CD8-positive, alpha-beta memory T cell (primary cell): ENCODE measurements around the gene SFXN2. TPM values are rescaled to one million over a fixed set of nuclear protein-coding genes. Genes with fewer than 3 reads are reported as not detected.

Experiments
- CTCF ChIA-PET: fragments of 350-600 bp; sonication (Branson Sonifier 250); formaldehyde crosslinking; loops from one replicate; lab custom pipeline; 2021; ENCODE audit warnings: antibody characterized with exemption; lab: Charles Lee
- POLR2A ChIA-PET: fragments of 350-600 bp; sonication (Branson Sonifier 250); formaldehyde crosslinking; loops from one replicate; lab custom pipeline; 2021; ENCODE audit warnings: antibody characterized with exemption; lab: Charles Lee
- DNase-seq, 5 donors: peaks; one replicate each; pipeline versions ENCODE4 v3.0.0 to v3.0.0-alpha.2; 2020 to 2022; ENCODE audit warnings: mixed read lengths in 1 of 5
- H3K27ac ChIP-seq: one replicate; pipeline ENCODE4 v1.7.0; 2013; ENCODE audit warnings: low read depth, mild to moderate bottlenecking, low read length, moderate library complexity
- H3K27me3 ChIP-seq: 2 replicates; pipeline ENCODE4 v1.7.0; 2013; ENCODE audit warnings: low read length, mild to moderate bottlenecking; ENCODE audit not compliant: insufficient read depth, poor library complexity, severe bottlenecking
- H3K36me3 ChIP-seq: 2 replicates; pipeline ENCODE4 v1.7.0; 2013; ENCODE audit warnings: mild to moderate bottlenecking, low read length, moderate library complexity; ENCODE audit not compliant: insufficient read depth
- H3K4me1 ChIP-seq: 2 replicates; pipeline ENCODE4 v1.7.0; 2013; ENCODE audit warnings: mild to moderate bottlenecking, low read length, moderate library complexity; ENCODE audit not compliant: insufficient read depth
- H3K4me3 ChIP-seq: 2 replicates; pipeline ENCODE4 v1.7.0; 2013; ENCODE audit warnings: mild to moderate bottlenecking, low read length
- H3K9me3 ChIP-seq: 2 replicates; pipeline ENCODE4 v1.7.0; 2013; ENCODE audit warnings: mild to moderate bottlenecking, low read length
- H3K27ac Mint-ChIP-seq, 8 donors: one replicate each; pipeline ENCODE4 v1.8.0; 2020 to 2021; ENCODE audit warnings: mixed read lengths in 8 of 8, mild to moderate bottlenecking in 6 of 8, inconsistent platforms in 3 of 8, moderate library complexity in 3 of 8
- H3K27me3 Mint-ChIP-seq, 2 donors: one replicate each; pipeline ENCODE4 v1.8.0; 2020 to 2021; ENCODE audit warnings: mixed read lengths in 2 of 2, mild to moderate bottlenecking in 1 of 2, moderate library complexity in 1 of 2
- H3K36me3 Mint-ChIP-seq, 3 donors: one replicate each; pipeline ENCODE4 v1.8.0; 2020 to 2021; ENCODE audit warnings: mixed read lengths in 3 of 3, inconsistent platforms in 1 of 3, mild to moderate bottlenecking in 1 of 3
- H3K4me1 Mint-ChIP-seq, 3 donors: one replicate each; pipeline ENCODE4 v1.8.0; 2020 to 2021; ENCODE audit warnings: mixed read lengths in 3 of 3, inconsistent platforms in 1 of 3, mild to moderate bottlenecking in 1 of 3
- H3K4me3 Mint-ChIP-seq, 7 donors: one replicate each; pipeline ENCODE4 v1.8.0; 2020 to 2021; ENCODE audit warnings: mixed read lengths in 7 of 7, mild to moderate bottlenecking in 6 of 7, moderate library complexity in 4 of 7, inconsistent platforms in 2 of 7
- H3K9me3 Mint-ChIP-seq, 5 donors: one replicate each; pipeline ENCODE4 v1.8.0; 2020 to 2022; ENCODE audit warnings: mixed read lengths in 5 of 5, mild to moderate bottlenecking in 3 of 5, moderate library complexity in 2 of 5, inconsistent platforms in 1 of 5
- polyA plus RNA-seq: library from polyadenylated mRNA; unstranded; fragments of 300-500 nt; fragmentation: Illumina TruSeq; gene quantifications from one replicate; pipeline ENCODE4 v1.2.3, GENCODE V29; 2021
- total RNA-seq, 2 experiments: library from RNA; stranded (reverse); gene quantifications; one replicate each; pipeline ENCODE4 v1.2.3, GENCODE V29; 2021

Gene SFXN2
- total and polyA plus RNA-seq, 3 experiments from 2014 or later, result 10.1 to 30.6 (median 27.6) TPM

- ChIA-PET POLR2A (no interaction called here), CTCF (no interaction called here)
- Mint-ChIP-seq H3K9me3 (no peaks in the 10 kb centered on the region), H3K36me3 (peaks cover 12 to 43% (median 16%) of the 10 kb centered on the region in 3 donors), H3K4me1 (peaks cover 9 to 23% (median 20%) of the 10 kb centered on the region in 3 donors), H3K27me3 (no peaks in the 10 kb centered on the region), H3K27ac (no peak overlapping the region), H3K4me3 (no peak overlapping the region)
- no peak for DNase-seq
- Histone ChIP-seq H3K4me3 (no peak overlapping the region), H3K27me3 (no peaks in the 10 kb centered on the region), H3K9me3 (no peaks in the 10 kb centered on the region), H3K36me3 (peaks cover 3% of the 10 kb centered on the region), H3K4me1 (no peaks in the 10 kb centered on the region), H3K27ac (no peak overlapping the region)
These were observed 9.6 kb downstream of the SFXN2 start for GRCh38 chr10:102723989-102724388.

DNA sequence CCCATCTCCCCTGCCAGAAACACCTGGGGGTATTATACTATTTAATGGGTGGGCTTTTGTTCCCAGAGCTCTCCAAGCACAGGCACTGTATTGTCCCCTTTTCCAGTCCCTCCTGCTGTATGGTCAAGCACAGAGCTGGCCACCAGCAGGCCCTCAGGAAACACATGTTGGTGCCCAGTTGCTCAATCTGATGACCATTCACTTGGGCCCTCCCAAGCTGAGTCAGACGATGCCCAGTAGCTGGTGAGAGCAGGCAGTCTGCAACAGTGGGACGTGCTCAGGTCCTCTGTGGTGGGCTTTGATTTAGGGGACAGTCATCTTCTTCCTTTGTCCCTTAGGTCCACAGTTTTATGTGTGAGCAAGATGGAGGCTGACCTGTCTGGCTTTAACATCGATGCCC lies 11.8 kb downstream of the SFXN2 start:
- CTCF ChIA-PET, result interaction anchor here (1.0 kb wide), 1 partner anchor 13 kb away, joined by 3 read pairs; no protein-coding TSS in a partner anchor
- Mint-ChIP-seq H3K36me3 (peaks cover 12 to 48% (median 14%) of the 10 kb centered on the region in 3 donors), H3K4me1 (peaks cover 6 to 17% (median 15%) of the 10 kb centered on the region in 3 donors), H3K4me3 (no peak overlapping the region), H3K9me3 (no peaks in the 10 kb centered on the region), H3K27me3 (no peaks in the 10 kb centered on the region), H3K27ac (no peak overlapping the region)
- POLR2A ChIA-PET, result no interaction called here
- Histone ChIP-seq H3K27me3 (no peaks in the 10 kb centered on the region), H3K4me3 (no peak overlapping the region), H3K27ac (no peak overlapping the region), H3K36me3 (peaks cover 3% of the 10 kb centered on the region), H3K4me1 (no peaks in the 10 kb centered on the region), H3K9me3 (no peaks in the 10 kb centered on the region)
- no peak for DNase-seq

- H3K4me3 Mint-ChIP-seq, result no peak overlapping the region
- Histone ChIP-seq H3K36me3 (peaks cover 6% of the 10 kb centered on the region), H3K27ac (no peak overlapping the region), H3K27me3 (no peaks in the 10 kb centered on the region), H3K4me1 (no peaks in the 10 kb centered on the region), H3K4me3 (no peak overlapping the region), H3K9me3 (no peaks in the 10 kb centered on the region)
- H3K27ac Mint-ChIP-seq, result peak overlapping the region in 1 of 8 donors; percentile 68
- peaks cover 12 to 56% (median 14%) of the 10 kb centered on the region in 3 donors for H3K36me3 Mint-ChIP-seq
- H3K9me3 Mint-ChIP-seq, result no peaks in the 10 kb centered on the region
- ChIA-PET CTCF (interaction anchor here (1.0 kb wide), 1 partner anchor 14 kb away, joined by 3 read pairs; no protein-coding TSS in a partner anchor), POLR2A (no interaction called here)
- no peak for DNase-seq
- H3K27me3 Mint-ChIP-seq, result no peaks in the 10 kb centered on the region
- peaks cover 6 to 10% (median 8%) of the 10 kb centered on the region in 3 donors for H3K4me1 Mint-ChIP-seq
These were observed 12.8 kb downstream of the SFXN2 start for GRCh38 chr10:102727037-102727818.

- DNase-seq, result peak; percentile 22 to 64 (median 30)
- Mint-ChIP-seq H3K4me3 (no peak overlapping the region), H3K36me3 (peaks cover 6 to 72% (median 19%) of the 10 kb centered on the region in 3 donors), H3K4me1 (peaks cover 6 to 9% (median 8%) of the 10 kb centered on the region in 3 donors), H3K27ac (peak overlapping the region in 5 of 8 donors; percentile 1 to 78 (median 61)), H3K27me3 (no peaks in the 10 kb centered on the region), H3K9me3 (no peaks in the 10 kb centered on the region)
- Histone ChIP-seq H3K36me3 (peaks cover 9% of the 10 kb centered on the region), H3K4me1 (no peaks in the 10 kb centered on the region), H3K27me3 (no peaks in the 10 kb centered on the region), H3K4me3 (no peak overlapping the region), H3K9me3 (no peaks in the 10 kb centered on the region), H3K27ac (no peak overlapping the region)
- POLR2A ChIA-PET, result interaction anchor here (0.6 kb wide), 1 partner anchor 13 kb away, joined by 6 read pairs; no protein-coding TSS in a partner anchor
- CTCF ChIA-PET, result interaction anchor here (0.9 kb wide), 1 partner anchor 10 kb away, joined by 3 read pairs; no protein-coding TSS in a partner anchor
These were observed 14.9 kb downstream of the SFXN2 start for GRCh38 chr10:102729029-102730026.

DNA sequence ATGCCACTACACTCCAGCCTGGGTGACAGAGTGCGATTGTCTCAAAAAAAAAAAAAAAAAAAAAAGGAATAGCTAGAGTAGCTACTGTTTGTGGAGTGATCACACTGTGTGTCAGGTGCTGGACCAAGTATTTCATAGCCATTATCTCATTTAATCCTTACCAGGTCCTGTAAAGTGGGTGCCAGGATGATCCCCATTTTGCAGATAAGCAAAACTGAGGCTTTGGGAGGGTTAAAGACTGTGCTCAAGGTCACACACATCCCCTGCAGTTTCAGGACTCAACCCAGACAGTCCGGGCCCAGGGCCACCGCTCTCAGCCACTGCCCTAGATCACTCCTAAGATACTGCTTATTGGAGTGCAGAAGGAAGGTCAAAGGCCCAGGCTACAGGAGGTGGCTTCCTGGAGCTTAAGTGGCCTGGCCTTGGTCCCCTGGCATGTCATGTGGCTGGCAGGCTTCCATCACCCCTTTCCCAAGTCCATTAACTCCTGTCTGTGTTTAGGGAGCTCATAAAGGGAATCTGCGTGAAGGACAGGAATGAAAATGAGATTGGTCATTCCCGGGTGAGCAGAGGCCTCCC lies 16.9 kb downstream of the SFXN2 start:
- no peaks in the 10 kb centered on the region for H3K9me3 Mint-ChIP-seq
- peaks cover 5 to 8% (median 5%) of the 10 kb centered on the region in 3 donors for H3K4me1 Mint-ChIP-seq
- CTCF ChIA-PET, result no interaction called here
- no peaks in the 10 kb centered on the region for H3K27me3 ChIP-seq
- POLR2A ChIA-PET, result no interaction called here
- DNase-seq, result no peak
- peaks cover 9% of the 10 kb centered on the region for H3K36me3 ChIP-seq
- no peak overlapping the region for H3K4me3 Mint-ChIP-seq
- peak overlapping the region in 1 of 8 donors; percentile 32 for H3K27ac Mint-ChIP-seq
- H3K9me3 ChIP-seq, result no peaks in the 10 kb centered on the region
- H3K36me3 Mint-ChIP-seq, result peaks cover 0 to 73% (median 16%) of the 10 kb centered on the region in 3 donors
- H3K27me3 Mint-ChIP-seq, result no peaks in the 10 kb centered on the region
- H3K4me3 ChIP-seq, result no peak overlapping the region
- no peak overlapping the region for H3K27ac ChIP-seq
- H3K4me1 ChIP-seq, result no peaks in the 10 kb centered on the region

DNA sequence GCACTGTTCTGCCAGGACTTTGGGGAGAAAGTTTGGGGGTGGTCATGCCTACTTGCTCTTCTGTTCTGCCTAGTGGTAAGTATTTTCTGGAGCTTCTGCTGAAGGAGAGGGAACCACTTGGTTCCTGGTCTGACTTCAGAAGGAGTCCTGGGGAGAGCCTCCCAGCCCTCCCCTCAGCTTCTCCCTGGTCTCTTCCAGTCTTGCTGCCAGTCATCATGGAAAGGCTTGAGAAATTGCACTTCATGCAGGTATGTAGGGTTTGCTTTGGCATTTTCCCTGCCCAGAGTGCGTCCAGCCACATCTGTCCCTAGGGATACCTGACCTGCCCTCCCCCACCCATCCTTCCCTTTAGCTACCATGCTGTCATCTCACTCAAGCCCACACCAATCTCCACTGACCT lies 18.2 kb downstream of the SFXN2 start:
- H3K36me3 Mint-ChIP-seq, result peaks cover 0 to 64% (median 12%) of the 10 kb centered on the region in 3 donors
- no peak overlapping the region for H3K4me3 Mint-ChIP-seq
- CTCF ChIA-PET, result no interaction called here
- H3K27ac Mint-ChIP-seq, result peak overlapping the region in 2 of 8 donors; percentile 49 to 86
- no peaks in the 10 kb centered on the region for H3K27me3 Mint-ChIP-seq
- DNase-seq, result no peak
- H3K4me1 Mint-ChIP-seq, result peaks cover 5 to 8% (median 5%) of the 10 kb centered on the region in 3 donors
- Histone ChIP-seq H3K9me3 (no peaks in the 10 kb centered on the region), H3K4me3 (no peak overlapping the region), H3K36me3 (peaks cover 7% of the 10 kb centered on the region), H3K27ac (no peak overlapping the region), H3K4me1 (no peaks in the 10 kb centered on the region), H3K27me3 (no peaks in the 10 kb centered on the region)
- POLR2A ChIA-PET, result no interaction called here
- H3K9me3 Mint-ChIP-seq, result no peaks in the 10 kb centered on the region

- Histone ChIP-seq H3K9me3 (no peaks in the 10 kb centered on the region), H3K36me3 (peaks cover 7% of the 10 kb centered on the region), H3K4me1 (no peaks in the 10 kb centered on the region), H3K27ac (no peak overlapping the region), H3K4me3 (no peak overlapping the region), H3K27me3 (no peaks in the 10 kb centered on the region)
- Mint-ChIP-seq H3K9me3 (no peaks in the 10 kb centered on the region), H3K4me1 (no peaks in the 10 kb centered on the region), H3K4me3 (no peak overlapping the region), H3K27ac (peak overlapping the region in 2 of 8 donors; percentile 17 to 92), H3K36me3 (peaks cover 0 to 51% (median 9%) of the 10 kb centered on the region in 3 donors), H3K27me3 (no peaks in the 10 kb centered on the region)
- ChIA-PET CTCF (no interaction called here), POLR2A (no interaction called here)
- DNase-seq, result no peak
These were observed 20.7 kb downstream of the SFXN2 start for GRCh38 chr10:102735065-102735562.
